ENCODE results near the gene SCN8A. TPM values are rescaled to one million over a fixed set of nuclear protein-coding genes. Genes with fewer than 3 reads are reported as not detected.

Gene SCN8A
- total and polyA plus RNA-seq, 2 experiments from 2014 or later: 4.6 to 23.9 TPM

DNA sequence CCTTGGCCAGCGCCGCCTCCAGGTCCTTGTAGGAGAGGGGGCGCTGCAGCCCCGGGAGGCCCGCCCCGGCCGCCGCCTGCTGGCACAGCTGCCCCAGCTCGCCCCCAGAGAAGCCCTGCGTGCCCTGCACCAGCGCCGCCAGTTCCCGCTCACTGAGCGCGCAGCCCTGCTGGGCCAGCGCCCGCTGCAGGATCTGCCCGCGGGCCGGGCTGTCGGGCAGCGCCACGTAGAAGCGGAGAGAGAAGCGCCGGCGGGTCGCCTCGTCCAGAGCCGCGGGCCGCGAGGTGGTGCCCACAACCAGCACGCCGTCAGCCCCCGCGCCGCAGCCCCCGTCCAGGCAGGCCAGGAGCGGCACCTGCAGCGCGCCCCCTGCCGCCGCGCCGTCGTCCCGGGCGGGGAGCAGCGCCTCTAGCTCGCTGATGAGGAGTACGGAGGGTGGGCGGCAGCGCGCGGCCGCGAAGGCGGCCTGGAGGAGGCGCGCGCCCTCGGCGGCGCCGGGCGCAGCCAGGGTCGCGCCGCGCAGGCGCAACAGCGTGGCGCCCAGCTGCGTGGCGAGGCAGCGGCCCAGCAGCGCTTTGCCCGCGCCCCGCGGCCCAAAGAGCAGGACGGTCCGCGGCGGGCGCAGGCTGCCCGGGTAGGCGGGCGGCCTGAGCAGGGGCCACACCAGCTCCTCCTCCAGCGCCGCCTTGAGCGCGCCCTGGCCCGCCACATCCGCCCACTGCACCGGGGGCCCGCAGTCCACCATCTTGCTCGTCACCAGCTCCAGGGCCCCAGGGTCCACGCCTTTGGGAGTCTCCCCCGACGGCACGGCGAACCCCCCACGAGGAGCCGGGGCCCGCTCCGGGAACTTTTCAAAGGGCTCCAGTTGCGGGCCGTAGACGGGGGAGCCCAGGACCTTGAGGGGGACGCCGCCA is 229.8 kb downstream of the SCN8A start:
- no peaks in the 10 kb centered on the region for H3K79me2 ChIP-seq (replicated peaks; ENCODE audit: insufficient read depth)
- peaks cover 21% of the 10 kb centered on the region for H3K4me1 Mint-ChIP-seq
- peaks cover 18% of the 10 kb centered on the region for H3K27me3 Mint-ChIP-seq (ENCODE audit: insufficient read depth, low read depth, poor library complexity)
- peaks cover 20% of the 10 kb centered on the region; the same call in 1 of the 2 replicates for H3K4me1 ChIP-seq (ENCODE audit: insufficient read depth)
- TF ChIP-seq STAT1 (IDR thresholded peaks at IDR 0.05; ENCODE audit: unreplicated experiment) (no peak), ZNF114 (CRISPR knock-in tag; IDR thresholded peaks at IDR 0.05) (no peak), JUNB (IDR thresholded peaks at IDR 0.05; ENCODE audit: unreplicated experiment) (no peak), EZH2 (IDR thresholded peaks at IDR 0.05; ENCODE audit: low read depth, unreplicated experiment) (no peak), ZNF331 (CRISPR knock-in tag; IDR thresholded peaks at IDR 0.05; ENCODE audit: low read depth) (no peak), EZH2phosphoT487 (IDR thresholded peaks at IDR 0.05; ENCODE audit: unreplicated experiment) (no peak), NANOG (IDR thresholded peaks at IDR 0.05; ENCODE audit: borderline replicate concordance) (no peak), POLR2AphosphoS5 (IDR thresholded peaks at IDR 0.05; ENCODE audit: low read depth) (peak; percentile 28)
- TF ChIP-seq, protein P1, sequence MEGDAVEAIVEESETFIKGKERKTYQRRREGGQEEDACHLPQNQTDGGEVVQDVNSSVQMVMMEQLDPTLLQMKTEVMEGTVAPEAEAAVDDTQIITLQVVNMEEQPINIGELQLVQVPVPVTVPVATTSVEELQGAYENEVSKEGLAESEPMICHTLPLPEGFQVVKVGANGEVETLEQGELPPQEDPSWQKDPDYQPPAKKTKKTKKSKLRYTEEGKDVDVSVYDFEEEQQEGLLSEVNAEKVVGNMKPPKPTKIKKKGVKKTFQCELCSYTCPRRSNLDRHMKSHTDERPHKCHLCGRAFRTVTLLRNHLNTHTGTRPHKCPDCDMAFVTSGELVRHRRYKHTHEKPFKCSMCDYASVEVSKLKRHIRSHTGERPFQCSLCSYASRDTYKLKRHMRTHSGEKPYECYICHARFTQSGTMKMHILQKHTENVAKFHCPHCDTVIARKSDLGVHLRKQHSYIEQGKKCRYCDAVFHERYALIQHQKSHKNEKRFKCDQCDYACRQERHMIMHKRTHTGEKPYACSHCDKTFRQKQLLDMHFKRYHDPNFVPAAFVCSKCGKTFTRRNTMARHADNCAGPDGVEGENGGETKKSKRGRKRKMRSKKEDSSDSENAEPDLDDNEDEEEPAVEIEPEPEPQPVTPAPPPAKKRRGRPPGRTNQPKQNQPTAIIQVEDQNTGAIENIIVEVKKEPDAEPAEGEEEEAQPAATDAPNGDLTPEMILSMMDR (conservative IDR thresholded peaks at IDR 0.05; ENCODE audit: low read depth in 2 of 2): peak; percentile 36 to 73; a peak in 3 of 4 replicates
- TF ChIP-seq, protein P2, sequence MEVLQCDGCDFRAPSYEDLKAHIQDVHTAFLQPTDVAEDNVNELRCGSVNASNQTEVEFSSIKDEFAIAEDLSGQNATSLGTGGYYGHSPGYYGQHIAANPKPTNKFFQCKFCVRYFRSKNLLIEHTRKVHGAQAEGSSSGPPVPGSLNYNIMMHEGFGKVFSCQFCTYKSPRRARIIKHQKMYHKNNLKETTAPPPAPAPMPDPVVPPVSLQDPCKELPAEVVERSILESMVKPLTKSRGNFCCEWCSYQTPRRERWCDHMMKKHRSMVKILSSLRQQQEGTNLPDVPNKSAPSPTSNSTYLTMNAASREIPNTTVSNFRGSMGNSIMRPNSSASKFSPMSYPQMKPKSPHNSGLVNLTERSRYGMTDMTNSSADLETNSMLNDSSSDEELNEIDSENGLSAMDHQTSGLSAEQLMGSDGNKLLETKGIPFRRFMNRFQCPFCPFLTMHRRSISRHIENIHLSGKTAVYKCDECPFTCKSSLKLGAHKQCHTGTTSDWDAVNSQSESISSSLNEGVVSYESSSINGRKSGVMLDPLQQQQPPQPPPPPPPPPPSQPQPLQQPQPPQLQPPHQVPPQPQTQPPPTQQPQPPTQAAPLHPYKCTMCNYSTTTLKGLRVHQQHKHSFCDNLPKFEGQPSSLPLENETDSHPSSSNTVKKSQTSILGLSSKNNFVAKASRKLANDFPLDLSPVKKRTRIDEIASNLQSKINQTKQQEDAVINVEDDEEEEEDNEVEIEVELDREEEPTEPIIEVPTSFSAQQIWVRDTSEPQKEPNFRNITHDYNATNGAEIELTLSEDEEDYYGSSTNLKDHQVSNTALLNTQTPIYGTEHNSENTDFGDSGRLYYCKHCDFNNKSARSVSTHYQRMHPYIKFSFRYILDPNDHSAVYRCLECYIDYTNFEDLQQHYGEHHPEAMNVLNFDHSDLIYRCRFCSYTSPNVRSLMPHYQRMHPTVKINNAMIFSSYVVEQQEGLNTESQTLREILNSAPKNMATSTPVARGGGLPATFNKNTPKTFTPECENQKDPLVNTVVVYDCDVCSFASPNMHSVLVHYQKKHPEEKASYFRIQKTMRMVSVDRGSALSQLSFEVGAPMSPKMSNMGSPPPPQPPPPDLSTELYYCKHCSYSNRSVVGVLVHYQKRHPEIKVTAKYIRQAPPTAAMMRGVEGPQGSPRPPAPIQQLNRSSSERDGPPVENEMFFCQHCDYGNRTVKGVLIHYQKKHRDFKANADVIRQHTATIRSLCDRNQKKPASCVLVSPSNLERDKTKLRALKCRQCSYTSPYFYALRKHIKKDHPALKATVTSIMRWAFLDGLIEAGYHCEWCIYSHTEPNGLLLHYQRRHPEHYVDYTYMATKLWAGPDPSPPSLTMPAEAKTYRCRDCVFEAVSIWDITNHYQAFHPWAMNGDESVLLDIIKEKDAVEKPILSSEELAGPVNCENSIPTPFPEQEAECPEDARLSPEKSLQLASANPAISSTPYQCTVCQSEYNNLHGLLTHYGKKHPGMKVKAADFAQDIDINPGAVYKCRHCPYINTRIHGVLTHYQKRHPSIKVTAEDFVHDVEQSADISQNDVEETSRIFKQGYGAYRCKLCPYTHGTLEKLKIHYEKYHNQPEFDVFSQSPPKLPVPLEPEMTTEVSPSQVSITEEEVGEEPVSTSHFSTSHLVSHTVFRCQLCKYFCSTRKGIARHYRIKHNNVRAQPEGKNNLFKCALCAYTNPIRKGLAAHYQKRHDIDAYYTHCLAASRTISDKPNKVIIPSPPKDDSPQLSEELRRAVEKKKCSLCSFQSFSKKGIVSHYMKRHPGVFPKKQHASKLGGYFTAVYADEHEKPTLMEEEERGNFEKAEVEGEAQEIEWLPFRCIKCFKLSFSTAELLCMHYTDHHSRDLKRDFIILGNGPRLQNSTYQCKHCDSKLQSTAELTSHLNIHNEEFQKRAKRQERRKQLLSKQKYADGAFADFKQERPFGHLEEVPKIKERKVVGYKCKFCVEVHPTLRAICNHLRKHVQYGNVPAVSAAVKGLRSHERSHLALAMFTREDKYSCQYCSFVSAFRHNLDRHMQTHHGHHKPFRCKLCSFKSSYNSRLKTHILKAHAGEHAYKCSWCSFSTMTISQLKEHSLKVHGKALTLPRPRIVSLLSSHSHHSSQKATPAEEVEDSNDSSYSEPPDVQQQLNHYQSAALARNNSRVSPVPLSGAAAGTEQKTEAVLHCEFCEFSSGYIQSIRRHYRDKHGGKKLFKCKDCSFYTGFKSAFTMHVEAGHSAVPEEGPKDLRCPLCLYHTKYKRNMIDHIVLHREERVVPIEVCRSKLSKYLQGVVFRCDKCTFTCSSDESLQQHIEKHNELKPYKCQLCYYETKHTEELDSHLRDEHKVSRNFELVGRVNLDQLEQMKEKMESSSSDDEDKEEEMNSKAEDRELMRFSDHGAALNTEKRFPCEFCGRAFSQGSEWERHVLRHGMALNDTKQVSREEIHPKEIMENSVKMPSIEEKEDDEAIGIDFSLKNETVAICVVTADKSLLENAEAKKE (CRISPR knock-in tag; IDR thresholded peaks at IDR 0.05): no peak
- TF ChIP-seq, protein P3, sequence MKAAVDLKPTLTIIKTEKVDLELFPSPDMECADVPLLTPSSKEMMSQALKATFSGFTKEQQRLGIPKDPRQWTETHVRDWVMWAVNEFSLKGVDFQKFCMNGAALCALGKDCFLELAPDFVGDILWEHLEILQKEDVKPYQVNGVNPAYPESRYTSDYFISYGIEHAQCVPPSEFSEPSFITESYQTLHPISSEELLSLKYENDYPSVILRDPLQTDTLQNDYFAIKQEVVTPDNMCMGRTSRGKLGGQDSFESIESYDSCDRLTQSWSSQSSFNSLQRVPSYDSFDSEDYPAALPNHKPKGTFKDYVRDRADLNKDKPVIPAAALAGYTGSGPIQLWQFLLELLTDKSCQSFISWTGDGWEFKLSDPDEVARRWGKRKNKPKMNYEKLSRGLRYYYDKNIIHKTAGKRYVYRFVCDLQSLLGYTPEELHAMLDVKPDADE (IDR thresholded peaks at IDR 0.05): no peak
- H3K4me3 ChIP-seq: peak overlapping the region; percentile 77
- peaks cover 3% of the 10 kb centered on the region; the same call in 1 of the 3 replicates for H3K9me3 Mint-ChIP-seq
- peaks cover 3% of the 10 kb centered on the region; the same call in 1 of the 2 replicates for H4K20me1 ChIP-seq (replicated peaks; ENCODE audit: insufficient read depth)
- peak; percentile 84 for DNase-seq (ENCODE audit: low spot score)
- H3K27ac ChIP-seq (ENCODE audit: low read depth): no peak overlapping the region
- H3K36me3 Mint-ChIP-seq (ENCODE audit: low read depth): no peaks in the 10 kb centered on the region; the same call in 2 of the 3 replicates
- peak overlapping the region; percentile 68 for H3K4me3 Mint-ChIP-seq
- ATAC-seq: peak; percentile 49
- H3K27ac Mint-ChIP-seq: no peak overlapping the region
- H2AFZ ChIP-seq: peak overlapping the region; percentile 80
- peaks cover 53% of the 10 kb centered on the region for H3K27me3 ChIP-seq (ENCODE audit: insufficient read depth)
- H3F3A ChIP-seq (replicated peaks; ENCODE audit: low read depth): peaks cover 11% of the 10 kb centered on the region
- peak overlapping the region; percentile 90 for H3K4me2 ChIP-seq
- no peaks in the 10 kb centered on the region for H3K36me3 ChIP-seq (ENCODE audit: insufficient read depth)
- H3K9me2 ChIP-seq (ENCODE audit: insufficient read depth): no peaks in the 10 kb centered on the region

All from GM23338 (cell line).